Mesendoderm (in vitro differentiated cells): Measurements from ENCODE around the gene SERPINB10. TPM values are rescaled to one million over a fixed set of nuclear protein-coding genes. Genes with fewer than 3 reads are reported as not detected.

Source experiments
- DNase-seq: peaks from one replicate; pipeline ENCODE4 v3.0.0; 2013
- H2AK5ac ChIP-seq: 2 replicates; pipeline ENCODE4 v1.6.1; 2013; ENCODE audit warnings: low read length, inconsistent platforms
- H2BK120ac ChIP-seq: 2 replicates; pipeline ENCODE4 v1.6.1; 2013; ENCODE audit warnings: low read depth, mild to moderate bottlenecking, low read length, moderate library complexity, mixed read lengths
- H2BK15ac ChIP-seq: replicated peaks from 2 replicates; pipeline ENCODE4 v1.6.1; 2013; ENCODE audit warnings: low read depth, mild to moderate bottlenecking, moderate library complexity
- H2BK5ac ChIP-seq: 2 replicates; pipeline ENCODE4 v1.6.1; 2013; ENCODE audit warnings: low read length, inconsistent platforms
- H3K18ac ChIP-seq: 2 replicates; pipeline ENCODE4 v1.6.1; 2013; ENCODE audit warnings: mild to moderate bottlenecking, low read length, mixed read lengths
- H3K23ac ChIP-seq: one replicate; pipeline ENCODE4 v1.6.1; 2013; ENCODE audit warnings: low read length
- H3K27ac ChIP-seq: 2 replicates; pipeline ENCODE4 v1.5.1; 2013; ENCODE audit warnings: low read depth, mild to moderate bottlenecking, inconsistent platforms, low read length, moderate library complexity
- H3K27me3 ChIP-seq: 2 replicates; pipeline ENCODE4 v1.6.1; 2013; ENCODE audit warnings: low read length, control low read depth, mild to moderate bottlenecking, inconsistent platforms; ENCODE audit not compliant: insufficient read depth, poor library complexity
- H3K36me3 ChIP-seq: 2 replicates; pipeline ENCODE4 v1.6.1; 2013; ENCODE audit warnings: low read length, inconsistent platforms; ENCODE audit not compliant: control insufficient read depth, insufficient read depth
- H3K4ac ChIP-seq: one replicate; pipeline ENCODE4 v1.6.1; 2013; ENCODE audit warnings: low read depth, mild to moderate bottlenecking, low read length, moderate library complexity
- H3K4me1 ChIP-seq: 2 replicates; pipeline ENCODE4 v1.6.1; 2013; ENCODE audit warnings: low read depth, low read length, inconsistent platforms; ENCODE audit not compliant: control insufficient read depth
- H3K4me2 ChIP-seq: 2 replicates; pipeline ENCODE4 v1.6.1; 2013; ENCODE audit warnings: low read length
- H3K4me3 ChIP-seq: 2 replicates; pipeline ENCODE4 v1.5.1; 2013; ENCODE audit warnings: mild to moderate bottlenecking, low read length
- H3K56ac ChIP-seq: one replicate; pipeline ENCODE4 v1.6.1; 2013; ENCODE audit warnings: low read length
- H3K79me1 ChIP-seq: 2 replicates; pipeline ENCODE4 v1.6.1; 2013; ENCODE audit warnings: low read length, inconsistent platforms
- H3K79me2 ChIP-seq: 2 replicates; pipeline ENCODE4 v1.6.1; 2013; ENCODE audit warnings: mild to moderate bottlenecking, low read length; ENCODE audit not compliant: control insufficient read depth, insufficient read depth
- H3K9ac ChIP-seq: 2 replicates; pipeline ENCODE4 v1.6.1; 2013; ENCODE audit warnings: low read length, inconsistent platforms
- H4K5ac ChIP-seq: one replicate; pipeline ENCODE4 v1.6.1; 2013; ENCODE audit warnings: low read length
- H4K8ac ChIP-seq: one replicate; pipeline ENCODE4 v1.6.1; 2013; ENCODE audit warnings: low read depth, mild to moderate bottlenecking, control low read depth, low read length, moderate library complexity
- WGBS: extraction: QIAGEN DNeasy Blood & Tissue Kit; methylation state at CpG from one replicate; pipeline ENCODE4 v1.1.7; 2013; ENCODE audit warnings: low lambda C conversion rate, missing lambda C conversion rate; ENCODE audit not compliant: insufficient coverage; ENCODE audit errors: extremely low coverage; 5-methylcytosine and 5-hydroxymethylcytosine counted together
- polyA plus RNA-seq, 2 experiments: library from polyadenylated mRNA; stranded (reverse); fragments of 200-250 nt; gene quantifications; one replicate each; pipeline ENCODE4 v1.2.3, GENCODE V29; 2013

Gene SERPINB10
- polyA plus RNA-seq (2013, experiment 1 of 2) = not detected
- polyA plus RNA-seq (2013, experiment 2 of 2) = not detected

- DNase-seq = no peak
- Histone ChIP-seq H4K5ac (no peak within 1 kb of the TSS), H3K9ac (no peak within 1 kb of the TSS), H3K4me2 (no peak within 1 kb of the TSS), H2BK120ac (no peak within 1 kb of the TSS), H3K36me3 (no peaks in the 10 kb centered on the region), H2AK5ac (no peak within 1 kb of the TSS), H4K8ac (no peak within 1 kb of the TSS), H3K56ac (no peak within 1 kb of the TSS), H2BK15ac (no peak within 1 kb of the TSS), H3K4me1 (no peaks in the 10 kb centered on the region), H3K27ac (no peak within 1 kb of the TSS), H3K79me1 (no peaks in the 10 kb centered on the region), H3K23ac (no peak within 1 kb of the TSS), H3K4me3 (no peak within 1 kb of the TSS), H3K79me2 (no peaks in the 10 kb centered on the region), H2BK5ac (no peak within 1 kb of the TSS), H3K18ac (no peak within 1 kb of the TSS), H3K4ac (no peak within 1 kb of the TSS), H3K27me3 (no peaks in the 10 kb centered on the region)
Observed at GRCh38 chr18:63907664-63908063, at the start of gene SERPINB10. Gene SERPINB10, plus strand, starts transcription at chr18:63907958. Its CDS starts 7,553 bp downstream, at chr18:63915511.

GRCh38 chr18:63858456-63858855, 49.3 kb upstream of the SERPINB10 start:
- Histone ChIP-seq H3K27me3 (no peaks in the 10 kb centered on the region), H3K36me3 (no peaks in the 10 kb centered on the region), H2BK15ac (no peak overlapping the region), H3K4ac (no peak overlapping the region), H3K79me2 (no peaks in the 10 kb centered on the region), H3K4me2 (no peak overlapping the region), H3K56ac (no peak overlapping the region), H4K5ac (no peak overlapping the region), H3K4me1 (no peaks in the 10 kb centered on the region), H3K79me1 (no peaks in the 10 kb centered on the region), H3K18ac (no peak overlapping the region), H4K8ac (no peak overlapping the region), H3K4me3 (no peak overlapping the region), H3K9ac (no peak overlapping the region), H3K23ac (no peak overlapping the region), H2AK5ac (no peak overlapping the region), H2BK5ac (no peak overlapping the region), H2BK120ac (no peak overlapping the region), H3K27ac (no peak overlapping the region)
- DNase-seq = no peak
- no CpG with 5 or more reads among the region's 1 CpG for WGBS

GRCh38 chr18:63859781-63860475, 47.8 kb upstream of the SERPINB10 start:
- Histone ChIP-seq H3K79me2 (no peaks in the 10 kb centered on the region), H3K36me3 (no peaks in the 10 kb centered on the region), H3K27ac (no peak overlapping the region), H2AK5ac (no peak overlapping the region), H2BK5ac (no peak overlapping the region), H3K18ac (no peak overlapping the region), H3K56ac (no peak overlapping the region), H3K4ac (no peak overlapping the region), H3K23ac (no peak overlapping the region), H2BK15ac (no peak overlapping the region), H3K27me3 (no peaks in the 10 kb centered on the region), H3K4me3 (no peak overlapping the region), H3K9ac (no peak overlapping the region), H3K4me2 (no peak overlapping the region), H3K79me1 (no peaks in the 10 kb centered on the region), H2BK120ac (no peak overlapping the region), H3K4me1 (no peaks in the 10 kb centered on the region), H4K8ac (no peak overlapping the region), H4K5ac (no peak overlapping the region)
- DNase-seq = no peak
- WGBS = no CpG with 5 or more reads among the region's 2 CpGs

GRCh38 chr18:63860531-63860930, 47.2 kb upstream of the SERPINB10 start:
- Histone ChIP-seq H3K27ac (no peak overlapping the region), H3K18ac (no peak overlapping the region), H3K79me1 (no peaks in the 10 kb centered on the region), H3K4ac (no peak overlapping the region), H2AK5ac (no peak overlapping the region), H3K23ac (no peak overlapping the region), H2BK5ac (no peak overlapping the region), H4K8ac (no peak overlapping the region), H2BK120ac (no peak overlapping the region), H2BK15ac (no peak overlapping the region), H3K36me3 (no peaks in the 10 kb centered on the region), H3K79me2 (no peaks in the 10 kb centered on the region), H3K4me1 (no peaks in the 10 kb centered on the region), H3K4me2 (no peak overlapping the region), H4K5ac (no peak overlapping the region), H3K4me3 (no peak overlapping the region), H3K56ac (no peak overlapping the region), H3K27me3 (no peaks in the 10 kb centered on the region), H3K9ac (no peak overlapping the region)
- WGBS = no CpG with 5 or more reads among the region's 2 CpGs
- DNase-seq = no peak

GRCh38 chr18:63867368-63868125, 40.2 kb upstream of the SERPINB10 start:
- no peak for DNase-seq

More at GRCh38 chr18:63867368-63868125, 40.2 kb upstream of the SERPINB10 start:
- no peak overlapping the region for H3K23ac ChIP-seq
- H3K9ac ChIP-seq = no peak overlapping the region
- no peak overlapping the region for H4K8ac ChIP-seq
- no peaks in the 10 kb centered on the region for H3K79me1 ChIP-seq
- WGBS = no CpG with 5 or more reads among the region's 3 CpGs
- no peak overlapping the region for H2AK5ac ChIP-seq
- H4K5ac ChIP-seq = no peak overlapping the region
- no peak overlapping the region for H3K4me2 ChIP-seq
- H3K27ac ChIP-seq = no peak overlapping the region
- H3K56ac ChIP-seq = no peak overlapping the region
- H3K36me3 ChIP-seq = no peaks in the 10 kb centered on the region
- no peaks in the 10 kb centered on the region for H3K4me1 ChIP-seq
- no peak overlapping the region for H3K4me3 ChIP-seq
- H2BK15ac ChIP-seq = no peak overlapping the region
- H3K18ac ChIP-seq = no peak overlapping the region
- H2BK120ac ChIP-seq = no peak overlapping the region
- no peaks in the 10 kb centered on the region for H3K79me2 ChIP-seq
- H3K4ac ChIP-seq = no peak overlapping the region
- no peak overlapping the region for H2BK5ac ChIP-seq
- no peaks in the 10 kb centered on the region for H3K27me3 ChIP-seq
